ENCODE measurements around the gene S100PBP. TPM values are rescaled to one million over a fixed set of nuclear protein-coding genes. Genes with fewer than 3 reads are reported as not detected.

The S100PBP gene
- total RNA-seq, 4 donors from 2014 or later, result 11.0 to 32.1 (median 18.2) TPM

DNA sequence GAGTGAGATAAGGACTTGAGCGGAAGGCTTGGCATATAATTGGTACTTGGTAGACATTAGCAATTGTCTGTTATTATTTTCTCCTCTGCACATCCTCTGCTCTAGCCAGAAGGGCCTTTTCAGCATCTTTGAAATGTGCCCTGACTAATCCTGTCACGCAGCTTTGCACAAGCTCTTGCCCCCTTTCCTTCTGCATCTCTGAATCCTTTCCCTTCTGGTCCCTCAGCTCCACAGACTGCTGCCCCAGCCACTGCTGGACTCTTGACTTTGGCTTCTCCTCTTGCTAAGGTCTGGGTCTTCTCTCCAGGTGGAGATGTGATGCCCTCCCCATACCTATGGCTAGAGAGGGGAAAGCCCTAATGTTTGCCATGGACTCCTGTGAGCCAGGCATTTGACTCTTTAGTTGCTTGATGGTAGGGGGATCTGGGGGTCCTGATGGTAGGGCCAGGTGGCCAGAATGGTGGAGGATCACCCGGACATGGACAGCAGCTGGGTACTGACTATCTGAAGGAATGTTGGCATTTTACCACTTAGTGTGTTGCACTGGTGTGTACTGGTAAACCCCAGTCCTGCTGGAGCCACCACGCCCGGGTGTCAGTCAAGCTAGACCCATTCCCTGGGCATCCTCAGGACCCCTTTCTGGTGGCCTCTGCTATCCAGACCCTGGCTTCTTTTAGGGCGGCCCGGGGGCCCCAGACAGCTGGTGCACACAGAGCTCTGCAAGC, 73.2 kb downstream of the S100PBP start:
- intact Hi-C loops (cut with DNase I; ENCODE audit: low total_unique reads), result no loop called here
- no peak for TF ChIP-seq POLR2A (IDR thresholded peaks at IDR 0.05)
- TF ChIP-seq, protein P1, sequence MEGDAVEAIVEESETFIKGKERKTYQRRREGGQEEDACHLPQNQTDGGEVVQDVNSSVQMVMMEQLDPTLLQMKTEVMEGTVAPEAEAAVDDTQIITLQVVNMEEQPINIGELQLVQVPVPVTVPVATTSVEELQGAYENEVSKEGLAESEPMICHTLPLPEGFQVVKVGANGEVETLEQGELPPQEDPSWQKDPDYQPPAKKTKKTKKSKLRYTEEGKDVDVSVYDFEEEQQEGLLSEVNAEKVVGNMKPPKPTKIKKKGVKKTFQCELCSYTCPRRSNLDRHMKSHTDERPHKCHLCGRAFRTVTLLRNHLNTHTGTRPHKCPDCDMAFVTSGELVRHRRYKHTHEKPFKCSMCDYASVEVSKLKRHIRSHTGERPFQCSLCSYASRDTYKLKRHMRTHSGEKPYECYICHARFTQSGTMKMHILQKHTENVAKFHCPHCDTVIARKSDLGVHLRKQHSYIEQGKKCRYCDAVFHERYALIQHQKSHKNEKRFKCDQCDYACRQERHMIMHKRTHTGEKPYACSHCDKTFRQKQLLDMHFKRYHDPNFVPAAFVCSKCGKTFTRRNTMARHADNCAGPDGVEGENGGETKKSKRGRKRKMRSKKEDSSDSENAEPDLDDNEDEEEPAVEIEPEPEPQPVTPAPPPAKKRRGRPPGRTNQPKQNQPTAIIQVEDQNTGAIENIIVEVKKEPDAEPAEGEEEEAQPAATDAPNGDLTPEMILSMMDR (IDR thresholded peaks at IDR 0.05), result no peak
- 77 to 87% methylated on average over 7 of the region's 7 CpGs for whole genome bisulfite sequencing, 2 donors
- no peak overlapping the region for H3K4me3 ChIP-seq (ENCODE audit: low read depth, poor library complexity, severe bottlenecking)
- no peak for DNase-seq (ENCODE audit: low spot score in 2 of 2)

DNA sequence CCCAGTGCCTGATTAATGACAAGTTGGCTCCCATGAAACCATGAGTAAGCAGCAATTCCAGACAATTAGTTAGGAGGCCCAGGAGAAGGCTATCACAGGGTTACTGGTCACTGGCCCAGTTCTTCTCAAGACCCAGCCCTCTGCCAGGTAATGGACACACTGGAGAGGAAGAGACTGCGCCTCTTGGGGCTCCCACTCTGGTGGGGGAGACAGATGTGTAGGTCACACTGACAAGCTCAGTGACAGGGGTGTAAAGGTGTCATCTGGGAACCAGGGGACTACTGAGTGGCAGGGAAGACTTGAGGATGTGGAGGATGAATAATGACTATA, 73.8 kb downstream of the S100PBP start:
- H3K4me3 ChIP-seq (ENCODE audit: low read depth, poor library complexity, severe bottlenecking), result no peak overlapping the region
- intact Hi-C loops (cut with DNase I; ENCODE audit: low total_unique reads), result no loop called here
- 100% methylated on average over 1 of the region's 1 CpG for WGBS, 2 donors
- TF ChIP-seq, protein P1 (IDR thresholded peaks at IDR 0.05), result no peak
- TF ChIP-seq POLR2A (IDR thresholded peaks at IDR 0.05), result no peak
- DNase-seq (ENCODE audit: low spot score in 2 of 2), result no peak

DNA sequence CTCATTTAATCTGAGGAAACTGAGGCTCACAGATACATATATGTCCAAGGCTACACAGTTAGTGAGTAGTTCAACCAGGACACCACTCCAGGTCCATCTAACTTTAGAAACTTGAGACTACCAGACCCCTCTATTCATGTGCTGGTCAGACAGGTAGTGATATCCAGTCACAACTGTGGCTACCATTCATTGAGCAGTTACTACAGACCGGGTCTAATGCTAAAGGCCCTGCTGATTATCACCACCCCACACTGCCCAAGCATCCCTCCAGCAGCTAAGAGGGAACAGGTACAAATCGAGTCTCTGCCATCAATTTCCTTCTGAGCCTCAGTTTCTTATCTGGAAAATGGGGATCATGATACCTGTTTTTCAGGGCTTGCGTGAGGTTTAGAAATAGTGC, 74.2 kb downstream of the S100PBP start:
- 94 to 96% methylated on average over 3 of the region's 3 CpGs for WGBS, 2 donors
- H3K4me3 ChIP-seq (ENCODE audit: low read depth, poor library complexity, severe bottlenecking), result no peak overlapping the region
- TF ChIP-seq, protein P1 (IDR thresholded peaks at IDR 0.05), result no peak
- TF ChIP-seq POLR2A (IDR thresholded peaks at IDR 0.05), result no peak
- intact Hi-C loops (cut with DNase I; ENCODE audit: low total_unique reads), result no loop called here
- DNase-seq (ENCODE audit: low spot score in 2 of 2), result no peak

DNA sequence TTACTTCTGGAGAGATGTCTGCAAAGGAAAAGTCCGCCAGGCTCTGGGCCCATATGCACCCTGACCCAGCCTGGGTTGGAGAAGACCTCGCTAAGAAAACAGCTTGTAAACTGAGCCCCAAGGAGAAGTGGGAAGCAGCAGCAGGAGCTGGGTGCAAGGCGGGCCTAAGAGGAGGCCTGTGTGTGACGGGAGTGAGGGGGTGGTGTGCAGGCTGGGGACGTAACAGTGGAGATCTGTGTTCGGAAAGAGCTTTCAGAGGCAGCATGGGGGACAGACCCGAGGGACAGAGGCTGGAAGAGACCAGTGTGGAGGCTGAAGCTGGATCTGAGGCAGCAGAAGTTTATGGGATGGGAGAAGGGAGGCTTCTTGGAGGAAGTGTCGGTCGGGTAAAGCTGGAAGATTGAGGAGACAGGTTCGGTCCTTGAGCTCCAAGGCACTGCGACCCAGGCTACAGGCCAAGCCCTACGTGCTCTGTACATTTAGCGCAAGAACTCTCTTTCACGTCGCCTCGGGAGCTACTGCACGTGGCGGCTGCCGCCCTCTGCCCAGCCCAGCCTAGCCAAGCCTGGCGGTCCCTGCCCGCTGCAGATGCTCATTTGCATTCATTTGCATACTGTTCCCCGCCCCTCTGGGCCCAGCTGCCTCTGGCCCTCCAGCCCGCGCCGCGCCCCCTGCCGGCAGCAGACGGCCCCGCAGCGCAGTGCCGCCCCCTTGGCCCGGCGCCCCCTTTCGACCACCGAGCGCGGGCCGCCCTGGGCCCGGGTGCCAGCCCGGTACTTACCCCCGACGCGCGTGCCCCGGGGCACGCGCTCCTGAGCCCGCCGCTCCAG, 75.1 kb downstream of the S100PBP start:
- TF ChIP-seq, protein P1 (IDR thresholded peaks at IDR 0.05), result no peak
- no peak for TF ChIP-seq POLR2A (IDR thresholded peaks at IDR 0.05)
- H3K4me3 ChIP-seq (ENCODE audit: low read depth, poor library complexity, severe bottlenecking), result no peak overlapping the region
- intact Hi-C loops (cut with DNase I; ENCODE audit: low total_unique reads), result no loop called here
- 22 to 25% methylated on average over 31 to 46 of the region's 49 CpGs for WGBS, 2 donors
- DNase-seq (ENCODE audit: low spot score in 2 of 2), result no peak

DNA sequence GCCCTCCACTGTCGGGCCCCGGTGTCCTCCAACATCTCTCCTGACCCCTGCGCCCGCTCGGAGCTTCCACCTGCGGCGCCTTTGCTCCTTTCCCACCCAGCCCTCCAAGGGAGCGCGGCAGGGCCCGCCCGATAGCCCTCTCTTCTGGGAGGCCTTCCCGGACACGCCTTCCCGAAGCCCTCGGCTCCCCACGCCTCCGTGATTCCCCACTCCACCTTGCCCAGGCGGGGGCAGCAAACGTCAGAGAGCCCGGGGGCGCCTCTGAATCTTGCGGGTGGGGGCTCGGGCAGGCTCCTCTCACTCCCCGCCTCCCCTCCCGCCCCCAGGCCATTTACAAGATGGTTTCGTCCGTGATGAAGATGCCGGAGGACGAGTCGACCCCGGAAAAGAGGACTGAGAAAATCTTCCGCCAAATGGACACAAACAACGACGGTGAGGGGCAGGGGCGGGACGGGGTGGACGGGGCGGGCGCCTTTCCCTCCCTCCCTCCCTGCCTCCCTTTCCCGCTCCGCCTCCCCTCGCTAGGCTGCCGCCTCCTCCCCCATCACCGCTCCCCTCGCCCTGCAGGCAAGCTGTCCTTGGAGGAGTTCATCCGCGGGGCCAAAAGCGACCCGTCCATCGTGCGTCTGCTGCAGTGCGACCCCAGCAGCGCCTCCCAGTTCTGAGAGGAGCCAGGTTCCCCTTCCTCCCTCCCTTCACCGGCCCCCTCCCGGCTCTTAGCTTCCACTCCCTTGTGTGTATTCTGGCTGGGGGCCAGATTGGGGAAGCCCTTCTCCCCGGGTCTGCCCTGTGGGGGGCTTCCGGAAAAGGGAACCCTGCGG, 76.0 kb downstream of the S100PBP start:
- DNase-seq (ENCODE audit: low spot score in 2 of 2), result no peak
- 4 to 5% methylated on average over 57 to 58 of the region's 58 CpGs for WGBS, 2 donors
- H3K4me3 ChIP-seq (ENCODE audit: low read depth, poor library complexity, severe bottlenecking), result peak overlapping the region; percentile 13
- intact Hi-C loops (cut with DNase I; ENCODE audit: low total_unique reads), result no loop called here
- no peak for TF ChIP-seq POLR2A (IDR thresholded peaks at IDR 0.05)
